Lung (tissue), 12 donors: ENCODE measurements around the gene CRY2. TPM values are rescaled to one million over a fixed set of nuclear protein-coding genes. Genes with fewer than 3 reads are reported as not detected.
A peak's percentile ranks its signal among the peaks of the same experiment; 100 is the strongest.

ENCODE experiments used
- ATAC-seq: fragments of 200-7000 bp; cut with Tn5 transposase; one replicate; pipeline ENCODE4 v1.9.1; 2020; ENCODE audit warnings: moderate number of reproducible peaks; ENCODE audit not compliant: insufficient read depth, low FRiP score
- DNase-seq, 3 donors: peaks; one replicate each; pipeline ENCODE4 v3.0.0-alpha.2; 2013 to 2017
- H3K27ac ChIP-seq, 2 donors: one replicate each; pipeline ENCODE4 v1.5.1; 2013; ENCODE audit warnings: mild to moderate bottlenecking in 2 of 2, moderate library complexity in 2 of 2, control low read depth in 1 of 2, inconsistent platforms in 1 of 2, low read depth in 1 of 2, low read length in 1 of 2
- H3K27me3 ChIP-seq, 3 donors: one replicate each; pipeline ENCODE4 v1.5.1; 2013; ENCODE audit warnings: low read length in 2 of 3; ENCODE audit not compliant: control insufficient read depth in 3 of 3, insufficient read depth in 3 of 3
- H3K36me3 ChIP-seq, 4 donors: one replicate each; pipeline ENCODE4 v1.5.1; 2013; ENCODE audit warnings: low read length in 4 of 4, mild to moderate bottlenecking in 1 of 4, moderate library complexity in 1 of 4; ENCODE audit not compliant: control insufficient read depth in 4 of 4, insufficient read depth in 4 of 4
- H3K4me1 ChIP-seq, 5 donors: one replicate each; pipeline ENCODE4 v1.5.1; 2013; ENCODE audit warnings: low read length in 5 of 5, mild to moderate bottlenecking in 2 of 5, moderate library complexity in 1 of 5; ENCODE audit not compliant: control insufficient read depth in 5 of 5, insufficient read depth in 5 of 5
- H3K4me3 ChIP-seq: one replicate; pipeline ENCODE4 v1.5.1; 2013; ENCODE audit warnings: mild to moderate bottlenecking, control low read depth, moderate library complexity
- H3K9ac ChIP-seq, 2 donors: one replicate each; pipeline ENCODE4 v1.5.1; 2013; ENCODE audit warnings: low read length in 2 of 2, control low read depth in 1 of 2; ENCODE audit not compliant: insufficient read depth in 1 of 2
- H3K9me3 ChIP-seq, 4 donors: one replicate each; pipeline ENCODE4 v1.5.1; 2013; ENCODE audit warnings: low read length in 3 of 4, mild to moderate bottlenecking in 1 of 4, moderate library complexity in 1 of 4; ENCODE audit not compliant: control insufficient read depth in 4 of 4, insufficient read depth in 3 of 4
- CTCF ChIP-seq: IDR thresholded peaks from 2 replicates; pipeline ENCODE4 v1.5.1; 2012; ENCODE audit warnings: mild to moderate bottlenecking; ENCODE audit errors: control extremely low read depth, extremely low read depth
- WGBS, 2 donors: extraction: QIAGEN DNeasy Blood & Tissue Kit; methylation state at CpG; one replicate each; pipeline ENCODE4 v1.1.7; 2013; 5-methylcytosine and 5-hydroxymethylcytosine counted together
- polyA plus RNA-seq, 2 donors: library from polyadenylated mRNA; stranded (reverse); fragments of 200-250 nt; gene quantifications; one replicate each; pipeline ENCODE4 v1.2.1, GENCODE V29; 2013
- total RNA-seq, 2 donors: library from RNA; depleted of rRNA in 1 of 2; stranded (reverse); fragments of >200 nt in 1 of 2; gene quantifications; one replicate each; pipeline ENCODE4 v1.2.1, GENCODE V29; 2014 to 2021
- donor health status: control.
- donor health status: control.
- donor health status: Bipolar disorder and iron deficiency.
- donor health status: healthy.
- donor health status: DM: yes; HTN: yes; CAD: no.

The CRY2 gene
- total and polyA plus RNA-seq, 4 donors: 16.2 to 55.0 (median 34.2) TPM

- no peak overlapping the region for H3K9ac ChIP-seq
- no peaks in the 10 kb centered on the region for H3K9me3 ChIP-seq
- no peak for TF ChIP-seq CTCF
- H3K27me3 ChIP-seq: no peaks in the 10 kb centered on the region
- no peak overlapping the region for H3K4me3 ChIP-seq
- 80 to 91% methylated on average over 2 of the region's 2 CpGs for whole genome bisulfite sequencing, 2 donors
- ATAC-seq (no peak), DNase-seq (no peak)
- peaks cover 5 to 31% (median 18%) of the 10 kb centered on the region in 5 donors for H3K4me1 ChIP-seq
- peaks cover 0 to 4% (median 2%) of the 10 kb centered on the region in 4 donors for H3K36me3 ChIP-seq
- H3K27ac ChIP-seq: peak overlapping the region; percentile 37 to 48
These were observed 4.0 kb downstream of the CRY2 start for GRCh38 chr11:45851228-45851627.

GRCh38 chr11:45852018-45852711 is 4.9 kb downstream of the CRY2 start:
- H3K27ac ChIP-seq: peak overlapping the region; percentile 35 to 80

GRCh38 chr11:45852712-45853101 is 5.4 kb downstream of the CRY2 start:
- H3K27ac ChIP-seq: peak overlapping the region; percentile 52 to 80
- H3K9me3 ChIP-seq: no peaks in the 10 kb centered on the region
- DNase-seq (no peak), ATAC-seq (no peak)
- H3K36me3 ChIP-seq: peaks cover 0 to 14% (median 5%) of the 10 kb centered on the region in 4 donors
- H3K9ac ChIP-seq: no peak overlapping the region
- peaks cover 15 to 36% (median 24%) of the 10 kb centered on the region in 5 donors for H3K4me1 ChIP-seq
- 51 to 64% methylated on average over 1 of the region's 1 CpG for WGBS, 2 donors
- H3K27me3 ChIP-seq: no peaks in the 10 kb centered on the region
- H3K4me3 ChIP-seq: no peak overlapping the region
- no peak for TF ChIP-seq CTCF

More at GRCh38 chr11:45852018-45852711, 4.9 kb downstream of the CRY2 start:
- ATAC-seq (no peak), DNase-seq (no peak)
- WGBS, 2 donors: 70 to 75% methylated on average over 4 of the region's 4 CpGs
- peaks cover 0 to 10% (median 4%) of the 10 kb centered on the region in 4 donors for H3K36me3 ChIP-seq
- no peak for TF ChIP-seq CTCF
- H3K9me3 ChIP-seq: no peaks in the 10 kb centered on the region
- H3K9ac ChIP-seq: no peak overlapping the region
- H3K4me3 ChIP-seq: no peak overlapping the region
- H3K27me3 ChIP-seq: no peaks in the 10 kb centered on the region
- peaks cover 10 to 31% (median 19%) of the 10 kb centered on the region in 5 donors for H3K4me1 ChIP-seq
